HG03469 (cell line): Measurements from ENCODE around the gene PYGB.

Experiments
- ATAC-seq: cut with Tn5 transposase; IDR thresholded peaks from one replicate; pipeline ENCODE4 v1.9.1; 2021; ENCODE audit warnings: mild to moderate bottlenecking, moderate library complexity, moderate number of reproducible peaks; ENCODE audit not compliant: unreplicated experiment

The PYGB gene

GRCh38 chr20:25269057-25269832 lies 21.4 kb downstream of the PYGB start:
- ATAC-seq: no peak

- ATAC-seq: no peak
Measured at GRCh38 chr20:25269833-25270170, 21.9 kb downstream of the PYGB start.

DNA sequence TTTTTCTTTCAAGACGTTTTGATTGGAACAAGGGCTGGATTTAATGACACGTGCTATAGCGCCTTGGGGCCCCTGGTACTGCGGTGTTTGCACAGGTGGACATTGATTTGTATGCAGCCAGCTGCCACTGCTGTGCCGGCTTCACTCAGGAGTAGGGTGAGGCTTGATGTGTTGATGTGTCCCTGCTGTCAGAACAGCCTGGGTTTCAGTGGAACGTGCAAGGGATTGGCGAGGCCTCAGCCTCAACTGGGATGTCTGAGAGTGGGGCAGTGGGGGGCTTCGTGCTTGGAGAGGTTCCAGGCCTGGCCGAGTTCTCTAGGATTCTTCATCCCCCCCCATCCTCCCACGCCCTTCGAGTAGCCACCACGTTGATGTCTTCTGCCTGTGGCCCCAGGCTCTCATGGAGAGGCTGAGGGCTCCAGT lies 23.0 kb downstream of the PYGB start:
- ATAC-seq: no peak

DNA sequence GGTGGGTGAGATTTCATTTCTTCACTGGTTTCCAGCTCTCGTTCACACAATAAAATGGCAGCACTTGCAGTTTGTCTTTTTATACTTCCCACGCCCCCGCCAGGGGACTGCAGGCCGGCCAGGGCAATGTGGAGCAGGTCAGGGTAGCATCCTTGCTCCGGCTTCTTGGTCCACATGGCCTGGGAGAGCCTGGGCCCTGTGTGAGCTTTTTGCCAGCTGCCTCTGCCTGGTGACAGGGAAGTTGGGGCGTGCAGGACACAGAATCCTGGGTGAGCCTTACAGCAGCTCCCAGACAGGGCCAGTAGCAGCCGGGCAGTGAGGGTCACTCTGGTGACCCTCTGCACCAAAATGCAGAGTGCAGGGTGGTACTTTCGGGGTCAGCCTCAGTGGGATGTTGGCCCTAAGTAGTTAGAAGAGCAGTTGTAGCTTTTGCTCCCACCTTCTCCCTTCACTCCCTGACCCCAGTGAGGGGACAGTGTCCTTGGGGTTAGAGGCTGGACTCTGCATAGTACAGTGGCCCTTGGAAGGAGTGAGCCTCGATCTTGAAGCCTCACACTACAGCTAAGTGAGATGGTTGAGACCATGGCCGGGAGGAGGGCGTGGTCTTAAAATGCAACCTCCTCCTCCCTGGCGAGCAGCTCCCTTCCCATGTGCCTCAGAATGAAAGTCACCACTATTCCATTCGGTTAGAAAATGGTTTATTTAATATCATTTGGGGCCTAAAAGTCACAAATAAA lies 23.8 kb downstream of the PYGB start:
- ATAC-seq: no peak

- ATAC-seq: no peak
Measured at GRCh38 chr20:25272223-25273000, 24.5 kb downstream of the PYGB start.

DNA sequence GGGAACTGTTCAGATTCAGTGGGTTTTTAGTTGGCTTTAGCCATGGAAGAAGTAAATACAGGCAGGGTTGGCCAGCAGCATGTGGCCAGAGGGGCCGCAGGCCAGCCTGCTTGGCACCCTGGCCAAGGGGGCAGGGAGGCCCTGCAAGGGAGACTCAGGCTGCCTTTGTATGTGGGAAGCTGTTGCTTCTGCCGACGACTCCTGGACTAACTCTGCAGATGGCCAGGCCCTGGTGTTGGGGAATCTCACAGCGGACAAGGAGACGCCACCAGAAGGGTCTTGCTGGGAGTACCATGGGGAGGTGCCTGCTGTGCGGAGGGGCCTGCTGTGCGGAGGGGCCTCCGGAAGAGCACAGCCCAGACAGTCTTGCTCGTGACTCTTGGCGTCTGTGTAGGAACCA lies 25.2 kb downstream of the PYGB start:
- ATAC-seq: no peak

DNA sequence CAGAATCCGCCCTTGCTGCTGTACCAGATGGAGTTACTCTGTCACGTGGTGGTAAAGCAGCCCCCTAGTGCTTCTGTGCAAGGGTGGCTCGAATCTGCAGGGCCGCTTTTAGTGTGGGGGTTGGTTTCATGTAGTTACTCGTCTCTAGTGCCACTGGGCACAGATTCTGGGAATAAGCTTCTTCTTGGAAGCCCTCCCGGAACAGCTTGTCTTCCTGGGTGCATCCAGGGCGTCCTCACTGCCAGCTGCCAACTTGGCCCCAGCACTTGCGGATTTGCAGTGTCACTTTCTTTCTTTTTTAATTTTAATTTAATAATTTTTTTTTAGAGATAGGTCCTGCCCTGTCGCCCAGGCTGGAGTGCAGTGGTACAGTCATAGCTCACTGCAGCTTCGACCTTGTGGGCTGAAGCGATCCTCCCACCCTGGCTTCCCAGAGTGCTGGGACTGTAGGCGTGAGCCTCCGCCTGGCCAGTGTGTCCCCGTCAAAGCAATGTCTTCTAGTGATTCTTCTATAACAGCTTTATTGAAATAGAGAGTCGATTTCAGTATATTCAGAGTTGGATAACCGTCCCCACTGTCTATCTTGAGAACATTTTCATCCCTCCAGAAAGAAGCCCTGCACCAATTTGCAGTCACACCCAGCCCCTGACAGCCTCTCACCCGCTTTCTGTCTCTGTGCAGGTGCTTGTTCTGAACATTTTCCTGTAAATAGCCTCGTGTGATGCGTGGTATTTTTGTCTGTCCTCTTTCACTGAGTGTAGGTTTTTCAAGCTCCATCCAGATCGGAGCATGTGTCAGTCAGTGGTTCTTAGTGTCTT lies 25.9 kb downstream of the PYGB start:
- ATAC-seq: no peak

DNA sequence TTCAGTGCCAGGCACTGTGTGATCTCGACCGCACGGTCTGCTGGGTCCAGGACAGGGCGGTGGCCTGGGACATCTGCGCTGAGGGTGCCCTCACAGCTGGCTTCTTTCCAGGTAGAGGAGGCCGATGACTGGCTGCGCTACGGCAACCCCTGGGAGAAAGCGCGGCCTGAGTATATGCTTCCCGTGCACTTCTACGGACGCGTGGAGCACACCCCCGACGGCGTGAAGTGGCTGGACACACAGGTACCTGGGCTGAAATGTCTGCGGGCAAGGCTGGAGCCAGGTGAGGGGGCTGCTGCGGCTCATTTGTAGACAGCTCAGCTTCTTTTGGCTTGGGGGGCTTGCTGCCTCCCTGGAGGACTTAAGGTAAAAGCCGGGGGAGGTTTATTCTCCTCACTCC lies 26.6 kb downstream of the PYGB start:
- ATAC-seq: no peak

DNA sequence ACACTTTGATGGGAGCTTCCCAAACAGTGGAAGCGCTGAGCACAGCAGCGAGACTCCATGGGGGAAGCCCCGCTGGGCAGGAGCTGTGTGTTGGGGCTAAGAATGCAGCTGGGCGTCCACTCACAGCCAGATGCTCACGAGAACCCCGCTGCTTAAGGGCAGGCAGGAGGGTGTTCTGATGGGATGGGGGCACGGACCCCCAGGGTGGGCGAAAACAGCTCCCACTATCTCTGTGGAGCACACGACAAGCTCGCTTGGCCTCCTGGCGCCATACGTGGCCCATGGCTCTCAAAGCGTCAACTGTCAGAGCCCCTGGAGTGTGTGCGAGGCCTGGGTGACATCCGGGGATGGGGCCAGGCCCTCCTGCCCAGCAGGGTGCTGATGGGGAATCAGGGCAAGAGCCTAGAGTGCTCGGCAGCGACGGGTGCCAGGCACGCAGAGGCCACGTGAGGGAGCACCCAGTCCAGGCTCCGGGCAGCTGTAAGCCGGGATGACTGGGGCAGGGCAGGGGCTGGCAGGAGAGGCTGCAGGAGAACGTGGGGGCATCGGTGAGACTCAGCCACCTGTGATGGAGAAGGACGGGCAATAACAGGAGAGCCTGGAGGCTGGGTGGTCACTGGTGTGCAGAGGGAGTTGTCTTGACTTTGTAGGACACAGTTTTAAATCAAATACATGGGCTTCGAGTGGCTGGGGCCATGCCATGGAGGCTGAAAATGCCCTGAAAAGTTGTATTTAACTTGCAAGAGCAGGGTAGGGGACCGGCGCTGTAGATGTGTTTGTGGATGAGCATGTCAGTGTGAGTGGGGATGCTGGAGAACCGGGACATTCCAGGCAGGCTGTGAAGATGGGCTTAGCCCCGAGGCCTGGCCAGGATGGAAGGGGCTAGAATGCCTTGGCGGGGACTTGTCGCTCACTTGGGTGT lies 27.3 kb downstream of the PYGB start:
- no peak for ATAC-seq

GRCh38 chr20:25275813-25276532 lies 28.1 kb downstream of the PYGB start:
- ATAC-seq: no peak

GRCh38 chr20:25276533-25277050 lies 28.7 kb downstream of the PYGB start:
- ATAC-seq: no peak

- ATAC-seq: no peak
Measured at GRCh38 chr20:25277051-25277801, 29.3 kb downstream of the PYGB start.

- no peak for ATAC-seq
Measured at GRCh38 chr20:25277941-25278521, 30.1 kb downstream of the PYGB start.

DNA sequence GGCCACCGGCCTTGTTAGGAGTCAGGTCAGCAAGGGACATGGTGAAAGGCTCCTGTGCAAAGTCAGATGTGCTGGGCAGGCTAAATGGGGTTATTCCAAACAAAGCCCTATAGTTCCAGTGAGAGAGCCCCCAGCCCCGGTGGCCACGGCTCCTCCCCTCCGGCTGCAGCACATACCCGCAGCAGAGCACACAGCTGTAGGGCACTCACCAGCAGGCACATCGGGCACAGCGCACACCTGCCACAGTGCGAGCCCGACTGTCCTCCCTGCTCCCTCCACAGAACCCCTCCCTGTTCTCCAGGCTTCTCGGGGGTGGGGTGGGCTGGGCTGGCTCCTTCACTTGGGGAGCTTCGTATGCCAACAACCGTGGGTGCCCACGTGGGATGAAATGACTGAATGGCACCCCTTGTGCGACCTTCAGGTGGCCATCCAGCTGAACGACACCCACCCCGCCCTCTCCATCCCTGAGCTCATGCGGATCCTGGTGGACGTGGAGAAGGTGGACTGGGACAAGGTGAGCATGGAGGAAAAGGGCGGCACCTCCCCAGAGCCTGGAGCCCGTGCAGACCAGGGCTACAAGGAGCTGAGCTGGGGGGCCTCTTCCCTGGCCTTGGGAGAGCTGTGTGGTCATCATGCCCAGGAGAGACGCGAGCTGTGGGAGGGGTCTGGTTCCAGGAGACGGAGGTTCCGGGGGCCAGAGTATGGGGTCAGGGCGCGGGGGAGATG lies 30.9 kb downstream of the PYGB start:
- no peak for ATAC-seq

DNA sequence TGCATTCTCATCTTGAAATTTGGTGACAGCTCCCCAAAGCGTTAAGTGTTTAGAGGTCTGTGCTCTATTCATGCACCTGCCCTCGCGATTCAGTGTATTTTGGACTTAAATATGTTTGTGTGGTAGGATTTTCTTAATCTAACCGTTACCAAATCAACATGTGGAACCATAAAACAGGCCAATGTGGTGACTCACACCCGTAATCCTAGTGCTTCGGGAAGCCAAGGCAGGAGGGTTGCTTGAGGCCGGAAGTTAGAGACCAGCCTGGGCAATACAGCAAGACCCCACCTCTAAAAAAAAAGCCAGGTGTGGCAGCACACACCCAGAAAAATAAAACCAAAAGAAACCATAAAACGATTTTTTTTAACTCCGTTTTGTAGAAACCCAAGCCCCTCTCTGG lies 31.5 kb downstream of the PYGB start:
- no peak for ATAC-seq

GRCh38 chr20:25280051-25280573 lies 32.2 kb downstream of the PYGB start:
- ATAC-seq: no peak
